ENCODE measurements around the gene KIF1A.

The KIF1A gene

GRCh38 chr2:240819858-240820606, at the start of gene KIF1A:
Gene KIF1A (minus strand): TSS chr2:240820219. CDS start chr2:240797752, 22,467 bp downstream.
- DNase-seq: peak; percentile 95

- no peak for DNase-seq
Observed at GRCh38 chr2:240869109-240869955, 49.3 kb upstream of the KIF1A start.

GRCh38 chr2:240868286-240869108, 48.5 kb upstream of the KIF1A start, which contains the start of gene AGXT:
Gene AGXT (plus strand): TSS chr2:240868824. CDS start chr2:240868866, 42 bp downstream.
- DNase-seq: peak; percentile 55

- no peak for DNase-seq
Observed at GRCh38 chr2:240865391-240865790, 45.4 kb upstream of the KIF1A start.

GRCh38 chr2:240864475-240864874, 44.5 kb upstream of the KIF1A start:
- no peak for DNase-seq

GRCh38 chr2:240861547-240861946, 41.5 kb upstream of the KIF1A start:
- no peak for DNase-seq

- DNase-seq: no peak
Observed at GRCh38 chr2:240858871-240859270, 38.9 kb upstream of the KIF1A start.

GRCh38 chr2:240858321-240858720, 38.3 kb upstream of the KIF1A start:
- DNase-seq: no peak

GRCh38 chr2:240857039-240858008, 37.3 kb upstream of the KIF1A start:
- no peak for DNase-seq

GRCh38 chr2:240856151-240856980, 36.3 kb upstream of the KIF1A start:
- no peak for DNase-seq

GRCh38 chr2:240855670-240856069, 35.7 kb upstream of the KIF1A start:
- no peak for DNase-seq

- no peak for DNase-seq
Observed at GRCh38 chr2:240852671-240853314, 32.8 kb upstream of the KIF1A start.

GRCh38 chr2:240851078-240851991, 31.3 kb upstream of the KIF1A start:
- peak; percentile 69 for DNase-seq

- DNase-seq: no peak
Observed at GRCh38 chr2:240850756-240851077, 30.7 kb upstream of the KIF1A start.

- no peak for DNase-seq
Observed at GRCh38 chr2:240850026-240850425, 30.0 kb upstream of the KIF1A start.

- DNase-seq: no peak
Observed at GRCh38 chr2:240848900-240849680, 29.1 kb upstream of the KIF1A start.

- no peak for DNase-seq
Observed at GRCh38 chr2:240847817-240848216, 27.8 kb upstream of the KIF1A start.

GRCh38 chr2:240846873-240847595, 27.0 kb upstream of the KIF1A start:
- DNase-seq: no peak
